ENCODE results near the gene LDLRAD3.

Gene LDLRAD3

GRCh38 chr11:36079878-36080675, 136.2 kb downstream of the LDLRAD3 start:
- no peak for DNase-seq

GRCh38 chr11:36081274-36081945, 137.5 kb downstream of the LDLRAD3 start:
- no peak for DNase-seq

GRCh38 chr11:36086366-36086765, 142.5 kb downstream of the LDLRAD3 start:
- no peak for DNase-seq

- DNase-seq, result no peak
Observed at GRCh38 chr11:36088266-36088972, 144.6 kb downstream of the LDLRAD3 start.

- DNase-seq, result no peak
Observed at GRCh38 chr11:36089920-36090319, 146.1 kb downstream of the LDLRAD3 start.

GRCh38 chr11:36090356-36091109, 146.7 kb downstream of the LDLRAD3 start:
- DNase-seq, result no peak

- DNase-seq, result no peak
Observed at GRCh38 chr11:36091256-36091811, 147.5 kb downstream of the LDLRAD3 start.

GRCh38 chr11:36092314-36093030, 148.6 kb downstream of the LDLRAD3 start:
- DNase-seq, result no peak

GRCh38 chr11:36093548-36093947, 149.7 kb downstream of the LDLRAD3 start:
- no peak for DNase-seq

- DNase-seq, result no peak
Observed at GRCh38 chr11:36094164-36094563, 150.3 kb downstream of the LDLRAD3 start.

GRCh38 chr11:36095716-36096115, 151.9 kb downstream of the LDLRAD3 start:
- no peak for DNase-seq

- DNase-seq, result no peak
Observed at GRCh38 chr11:36097219-36097650, 153.4 kb downstream of the LDLRAD3 start.

GRCh38 chr11:36098087-36098486, 154.2 kb downstream of the LDLRAD3 start:
- DNase-seq, result no peak

GRCh38 chr11:36098853-36099375, 155.1 kb downstream of the LDLRAD3 start:
- DNase-seq, result no peak

- no peak for DNase-seq
Observed at GRCh38 chr11:36101466-36101865, 157.6 kb downstream of the LDLRAD3 start.

GRCh38 chr11:36102868-36103267, 159.0 kb downstream of the LDLRAD3 start:
- no peak for DNase-seq

- DNase-seq, result no peak
Observed at GRCh38 chr11:36103933-36104530, 160.2 kb downstream of the LDLRAD3 start.

GRCh38 chr11:36104660-36104992, 160.8 kb downstream of the LDLRAD3 start:
- no peak for DNase-seq

GRCh38 chr11:36105743-36106581, 162.1 kb downstream of the LDLRAD3 start:
- DNase-seq, result no peak

GRCh38 chr11:36107547-36107946, 163.7 kb downstream of the LDLRAD3 start:
- no peak for DNase-seq

Data from NCI-H1930 (cell line).